ENCODE data around the gene GCHFR.

The GCHFR gene

GRCh38 chr15:40751745-40752144, 12.1 kb upstream of the GCHFR start:
- Histone ChIP-seq H3K9me3 (ENCODE audit: control insufficient read depth in 1 of 2, low read length in 2 of 2) (no peaks in the 10 kb centered on the region), H3K36me3 (ENCODE audit: control insufficient read depth in 1 of 2, insufficient read depth in 2 of 2, low read length in 2 of 2) (peaks cover 7 to 26% of the 10 kb centered on the region in 2 donors), H3K4me3 (ENCODE audit: low read depth in 1 of 2, low read length in 2 of 2) (peak overlapping the region in 1 of 2 donors; percentile 24), H3K27ac (ENCODE audit: low read depth, low read length) (no peak overlapping the region), H3K27me3 (ENCODE audit: control insufficient read depth in 1 of 2, insufficient read depth in 2 of 2, low read length in 2 of 2) (no peaks in the 10 kb centered on the region), H3K4me1 (ENCODE audit: control insufficient read depth in 1 of 2, insufficient read depth in 2 of 2, low read length in 2 of 2) (peaks cover 44 to 53% of the 10 kb centered on the region in 2 donors), H3K9ac (ENCODE audit: low read depth in 1 of 2, low read length in 2 of 2) (peak overlapping the region in 1 of 2 donors; percentile 10)

DNA sequence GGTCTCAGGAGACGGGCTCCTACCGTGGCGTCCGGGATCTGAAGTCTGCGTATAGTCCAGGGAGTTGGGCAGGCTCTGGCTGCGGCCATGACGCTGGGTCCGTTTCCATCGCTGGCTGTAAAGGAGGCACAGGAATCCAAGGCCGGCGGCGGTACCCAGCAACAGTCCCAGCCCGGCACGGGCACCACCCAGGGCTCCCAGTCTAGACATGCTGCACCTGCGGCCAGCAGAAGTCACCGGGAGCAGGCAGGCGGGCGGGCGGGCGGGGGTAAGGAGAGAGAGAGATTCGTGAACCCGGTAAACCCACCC, 9.3 kb upstream of the GCHFR start:
- H3K9me3 ChIP-seq (ENCODE audit: control insufficient read depth in 1 of 2, low read length in 2 of 2) = no peaks in the 10 kb centered on the region
- peak overlapping the region; percentile 61 to 81 for H3K9ac ChIP-seq (ENCODE audit: low read depth in 1 of 2, low read length in 2 of 2)

GRCh38 chr15:40754883-40755811, 8.7 kb upstream of the GCHFR start, which contains the start of gene RMDN3:
Gene RMDN3 (minus strand): TSS chr15:40755254. CDS start chr15:40754783, 471 bp downstream.
- Histone ChIP-seq H3K9me3 (ENCODE audit: control insufficient read depth in 1 of 2, low read length in 2 of 2) (no peaks in the 10 kb centered on the region), H3K4me1 (ENCODE audit: control insufficient read depth in 1 of 2, insufficient read depth in 2 of 2, low read length in 2 of 2) (peaks cover 28 to 35% of the 10 kb centered on the region in 2 donors), H3K4me3 (ENCODE audit: low read depth in 1 of 2, low read length in 2 of 2) (peak within 1 kb of the TSS; percentile 78 to 95), H3K27ac (ENCODE audit: low read depth, low read length) (peak within 1 kb of the TSS; percentile 61), H3K9ac (ENCODE audit: low read depth in 1 of 2, low read length in 2 of 2) (peak within 1 kb of the TSS; percentile 81 to 92), H3K27me3 (ENCODE audit: control insufficient read depth in 1 of 2, insufficient read depth in 2 of 2, low read length in 2 of 2) (peaks cover 0 to 1% of the 10 kb centered on the region in 2 donors), H3K36me3 (ENCODE audit: control insufficient read depth in 1 of 2, insufficient read depth in 2 of 2, low read length in 2 of 2) (peaks cover 5 to 17% of the 10 kb centered on the region in 2 donors)

More for the DNA sequence above, 9.3 kb upstream of the GCHFR start:
- Histone ChIP-seq H3K4me1 (ENCODE audit: control insufficient read depth in 1 of 2, insufficient read depth in 2 of 2, low read length in 2 of 2) (peaks cover 28 to 38% of the 10 kb centered on the region in 2 donors), H3K4me3 (ENCODE audit: low read depth in 1 of 2, low read length in 2 of 2) (peak overlapping the region; percentile 78 to 95), H3K27ac (ENCODE audit: low read depth, low read length) (peak overlapping the region; percentile 61), H3K27me3 (ENCODE audit: control insufficient read depth in 1 of 2, insufficient read depth in 2 of 2, low read length in 2 of 2) (no peaks in the 10 kb centered on the region), H3K36me3 (ENCODE audit: control insufficient read depth in 1 of 2, insufficient read depth in 2 of 2, low read length in 2 of 2) (peaks cover 5 to 19% of the 10 kb centered on the region in 2 donors)

GRCh38 chr15:40755812-40756208, 8.1 kb upstream of the GCHFR start:
- peak overlapping the region; percentile 78 to 95 for H3K4me3 ChIP-seq (ENCODE audit: low read depth in 1 of 2, low read length in 2 of 2)

DNA sequence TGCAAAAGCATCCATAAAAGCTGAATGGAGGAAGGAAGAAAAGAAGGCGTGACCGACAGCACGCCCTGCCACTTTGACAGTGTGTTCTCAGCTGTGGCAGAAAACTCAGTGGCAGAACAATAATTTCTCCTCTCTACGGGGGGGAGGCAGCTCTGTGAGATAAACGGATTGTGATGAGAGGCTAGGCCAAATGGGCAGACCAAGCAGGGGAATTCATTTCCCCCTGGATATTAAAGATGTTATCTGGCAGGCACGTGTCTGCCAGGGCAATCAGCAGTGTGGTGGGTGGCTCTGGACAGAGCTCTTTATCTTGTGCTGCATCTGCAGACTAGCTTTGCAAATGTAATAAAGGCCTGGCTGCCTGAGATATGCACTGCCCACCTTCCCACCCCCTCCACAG, 6.9 kb upstream of the GCHFR start:
- no peaks in the 10 kb centered on the region for H3K9me3 ChIP-seq (ENCODE audit: control insufficient read depth in 1 of 2, low read length in 2 of 2)
- peaks cover 0 to 3% of the 10 kb centered on the region in 2 donors for H3K36me3 ChIP-seq (ENCODE audit: control insufficient read depth in 1 of 2, insufficient read depth in 2 of 2, low read length in 2 of 2)
- H3K27me3 ChIP-seq (ENCODE audit: control insufficient read depth in 1 of 2, insufficient read depth in 2 of 2, low read length in 2 of 2) = peaks cover 0 to 4% of the 10 kb centered on the region in 2 donors
- H3K9ac ChIP-seq (ENCODE audit: low read depth in 1 of 2, low read length in 2 of 2) = no peak overlapping the region
- no peak overlapping the region for H3K4me3 ChIP-seq (ENCODE audit: low read depth in 1 of 2, low read length in 2 of 2)
- peaks cover 11 to 18% of the 10 kb centered on the region in 2 donors for H3K4me1 ChIP-seq (ENCODE audit: control insufficient read depth in 1 of 2, insufficient read depth in 2 of 2, low read length in 2 of 2)
- H3K27ac ChIP-seq (ENCODE audit: low read depth, low read length) = no peak overlapping the region

More at GRCh38 chr15:40755812-40756208, 8.1 kb upstream of the GCHFR start:
- H3K27me3 ChIP-seq (ENCODE audit: control insufficient read depth in 1 of 2, insufficient read depth in 2 of 2, low read length in 2 of 2) = peaks cover 0 to 4% of the 10 kb centered on the region in 2 donors
- H3K4me1 ChIP-seq (ENCODE audit: control insufficient read depth in 1 of 2, insufficient read depth in 2 of 2, low read length in 2 of 2) = peaks cover 23 to 29% of the 10 kb centered on the region in 2 donors
- peaks cover under 1 to 12% of the 10 kb centered on the region in 2 donors for H3K36me3 ChIP-seq (ENCODE audit: control insufficient read depth in 1 of 2, insufficient read depth in 2 of 2, low read length in 2 of 2)
- H3K9me3 ChIP-seq (ENCODE audit: control insufficient read depth in 1 of 2, low read length in 2 of 2) = no peaks in the 10 kb centered on the region
- H3K27ac ChIP-seq (ENCODE audit: low read depth, low read length) = no peak overlapping the region
- H3K9ac ChIP-seq (ENCODE audit: low read depth in 1 of 2, low read length in 2 of 2) = peak overlapping the region; percentile 81 to 92

- H3K9me3 ChIP-seq (ENCODE audit: control insufficient read depth in 1 of 2, low read length in 2 of 2) = no peaks in the 10 kb centered on the region
- H3K4me1 ChIP-seq (ENCODE audit: control insufficient read depth in 1 of 2, insufficient read depth in 2 of 2, low read length in 2 of 2) = peaks cover 12 to 27% of the 10 kb centered on the region in 2 donors
- no peak overlapping the region for H3K4me3 ChIP-seq (ENCODE audit: low read depth in 1 of 2, low read length in 2 of 2)
- H3K27me3 ChIP-seq (ENCODE audit: control insufficient read depth in 1 of 2, insufficient read depth in 2 of 2, low read length in 2 of 2) = peaks cover 0 to 4% of the 10 kb centered on the region in 2 donors
- H3K9ac ChIP-seq (ENCODE audit: low read depth in 1 of 2, low read length in 2 of 2) = no peak overlapping the region
- H3K36me3 ChIP-seq (ENCODE audit: control insufficient read depth in 1 of 2, insufficient read depth in 2 of 2, low read length in 2 of 2) = no peaks in the 10 kb centered on the region
- no peak overlapping the region for H3K27ac ChIP-seq (ENCODE audit: low read depth, low read length)
Measured at GRCh38 chr15:40759961-40760360, 3.9 kb upstream of the GCHFR start.

- H3K4me3 ChIP-seq (ENCODE audit: low read depth in 1 of 2, low read length in 2 of 2) = peak overlapping the region; percentile 79 to 81
- peak overlapping the region; percentile 76 to 79 for H3K9ac ChIP-seq (ENCODE audit: low read depth in 1 of 2, low read length in 2 of 2)
- peak overlapping the region; percentile 85 for H3K27ac ChIP-seq (ENCODE audit: low read depth, low read length)
- H3K9me3 ChIP-seq (ENCODE audit: control insufficient read depth in 1 of 2, low read length in 2 of 2) = no peaks in the 10 kb centered on the region
- peaks cover 38 to 45% of the 10 kb centered on the region in 2 donors for H3K4me1 ChIP-seq (ENCODE audit: control insufficient read depth in 1 of 2, insufficient read depth in 2 of 2, low read length in 2 of 2)
- peaks cover 0 to 4% of the 10 kb centered on the region in 2 donors for H3K27me3 ChIP-seq (ENCODE audit: control insufficient read depth in 1 of 2, insufficient read depth in 2 of 2, low read length in 2 of 2)
- H3K36me3 ChIP-seq (ENCODE audit: control insufficient read depth in 1 of 2, insufficient read depth in 2 of 2, low read length in 2 of 2) = peaks cover 0 to 17% of the 10 kb centered on the region in 2 donors
Measured at GRCh38 chr15:40762919-40763800, 708 bp upstream of the GCHFR start.

- H3K9ac ChIP-seq (ENCODE audit: low read depth in 1 of 2, low read length in 2 of 2) = peak overlapping the region; percentile 76 to 79
- H3K9me3 ChIP-seq (ENCODE audit: control insufficient read depth in 1 of 2, low read length in 2 of 2) = no peaks in the 10 kb centered on the region
- peaks cover 0 to 17% of the 10 kb centered on the region in 2 donors for H3K36me3 ChIP-seq (ENCODE audit: control insufficient read depth in 1 of 2, insufficient read depth in 2 of 2, low read length in 2 of 2)
- H3K27me3 ChIP-seq (ENCODE audit: control insufficient read depth in 1 of 2, insufficient read depth in 2 of 2, low read length in 2 of 2) = peaks cover 0 to 4% of the 10 kb centered on the region in 2 donors
- H3K27ac ChIP-seq (ENCODE audit: low read depth, low read length) = peak overlapping the region; percentile 85
- peak overlapping the region; percentile 79 to 81 for H3K4me3 ChIP-seq (ENCODE audit: low read depth in 1 of 2, low read length in 2 of 2)
- peaks cover 53 to 60% of the 10 kb centered on the region in 2 donors for H3K4me1 ChIP-seq (ENCODE audit: control insufficient read depth in 1 of 2, insufficient read depth in 2 of 2, low read length in 2 of 2)
Measured at GRCh38 chr15:40764629-40765103, 798 bp downstream of the GCHFR start.

- peaks cover 67 to 73% of the 10 kb centered on the region in 2 donors for H3K4me1 ChIP-seq (ENCODE audit: control insufficient read depth in 1 of 2, insufficient read depth in 2 of 2, low read length in 2 of 2)
- H3K4me3 ChIP-seq (ENCODE audit: low read depth in 1 of 2, low read length in 2 of 2) = no peak overlapping the region
- no peak overlapping the region for H3K27ac ChIP-seq (ENCODE audit: low read depth, low read length)
- peaks cover 0 to 17% of the 10 kb centered on the region in 2 donors for H3K36me3 ChIP-seq (ENCODE audit: control insufficient read depth in 1 of 2, insufficient read depth in 2 of 2, low read length in 2 of 2)
- H3K27me3 ChIP-seq (ENCODE audit: control insufficient read depth in 1 of 2, insufficient read depth in 2 of 2, low read length in 2 of 2) = no peaks in the 10 kb centered on the region
- no peaks in the 10 kb centered on the region for H3K9me3 ChIP-seq (ENCODE audit: control insufficient read depth in 1 of 2, low read length in 2 of 2)
- H3K9ac ChIP-seq (ENCODE audit: low read depth in 1 of 2, low read length in 2 of 2) = no peak overlapping the region
Measured at GRCh38 chr15:40766194-40766815, 2.4 kb downstream of the GCHFR start.

Measured in duodenal mucosa (tissue), 2 donors.